GM18867 (cell line): ENCODE results near the gene CARD8.
"Not testable (repeated sequence)": the region's sequence is repeated elsewhere in the genome, so short reads cannot be mapped to it uniquely, and the experiment has no call there.

Experiments used
- ATAC-seq: cut with Tn5 transposase; IDR thresholded peaks from one replicate; pipeline ENCODE4 v1.9.1; 2021; ENCODE audit warnings: mild to moderate bottlenecking, moderate library complexity; ENCODE audit not compliant: unreplicated experiment

Gene CARD8

GRCh38 chr19:48255376-48256303, at the start of gene CARD8:
TSS of gene CARD8 (minus strand) at chr19:48255912. CDS start at chr19:48241020, 14,892 bp downstream.
- ATAC-seq, result peak; percentile 61

GRCh38 chr19:48303866-48304265, 48.2 kb upstream of the CARD8 start:
- no peak for ATAC-seq

- no peak for ATAC-seq
These were observed 47.7 kb upstream of the CARD8 start for GRCh38 chr19:48303367-48303766.

- ATAC-seq, result no peak
These were observed 46.9 kb upstream of the CARD8 start for GRCh38 chr19:48302600-48302959.

GRCh38 chr19:48301886-48302599, 46.3 kb upstream of the CARD8 start:
- ATAC-seq, result no peak

- ATAC-seq, result no peak
These were observed 42.3 kb upstream of the CARD8 start for GRCh38 chr19:48297975-48298374.

- no peak for ATAC-seq
These were observed 41.4 kb upstream of the CARD8 start for GRCh38 chr19:48296963-48297734.

GRCh38 chr19:48295458-48295857, 39.7 kb upstream of the CARD8 start:
- no peak for ATAC-seq

- no peak for ATAC-seq
These were observed 37.1 kb upstream of the CARD8 start for GRCh38 chr19:48292798-48293197.

GRCh38 chr19:48291489-48291815, 35.7 kb upstream of the CARD8 start:
- not testable (repeated sequence) for ATAC-seq

GRCh38 chr19:48290771-48291488, 35.2 kb upstream of the CARD8 start:
- ATAC-seq, result no peak

GRCh38 chr19:48290401-48290770, 34.7 kb upstream of the CARD8 start:
- ATAC-seq, result no peak

GRCh38 chr19:48287748-48288147, 32.0 kb upstream of the CARD8 start:
- no peak for ATAC-seq

GRCh38 chr19:48284896-48285295, 29.2 kb upstream of the CARD8 start:
- ATAC-seq, result no peak

- no peak for ATAC-seq
These were observed 28.2 kb upstream of the CARD8 start for GRCh38 chr19:48283908-48284307.

GRCh38 chr19:48279747-48280146, 24.0 kb upstream of the CARD8 start:
- ATAC-seq, result no peak

- ATAC-seq, result no peak
These were observed 19.2 kb upstream of the CARD8 start for GRCh38 chr19:48274938-48275337.

GRCh38 chr19:48274173-48274572, 18.5 kb upstream of the CARD8 start:
- no peak for ATAC-seq

- ATAC-seq, result no peak
These were observed 15.9 kb upstream of the CARD8 start for GRCh38 chr19:48271531-48272151.

- not testable (repeated sequence) for ATAC-seq
These were observed 13.9 kb upstream of the CARD8 start for GRCh38 chr19:48269617-48270026.
